B cell (primary cell): ENCODE results near the gene SRCAP. TPM values are rescaled to one million over a fixed set of nuclear protein-coding genes. Genes with fewer than 3 reads are reported as not detected.

ENCODE experiments used
- ATAC-seq: fragments of 200-7000 bp; cut with Tn5 transposase; one replicate; pipeline ENCODE4 v1.10.0; 2021; ENCODE audit warnings: low read depth, mild to moderate bottlenecking, moderate number of reproducible peaks, moderate library complexity
- CTCF ChIA-PET: fragments of 350-600 bp; sonication (Branson Sonifier 250); formaldehyde crosslinking; loops from one replicate; lab custom pipeline; 2021; ENCODE audit warnings: antibody characterized with exemption, inconsistent platforms; lab: Charles Lee
- POLR2A ChIA-PET: fragments of 350-600 bp; sonication (Branson Sonifier 250); formaldehyde crosslinking; loops from one replicate; lab custom pipeline; 2021; ENCODE audit warnings: antibody characterized with exemption; lab: Charles Lee
- DNase-seq: peaks from one replicate; pipeline ENCODE4 v3.0.0; 2013
- H2AFZ ChIP-seq: 2 replicates; pipeline ENCODE4 v1.6.1; 2012; ENCODE audit warnings: mild to moderate bottlenecking, low read depth, low read length; ENCODE audit not compliant: insufficient read depth, poor library complexity, severe bottlenecking
- H3K27ac ChIP-seq, 2 donors: 1 replicate in 1 of 2; 2 replicates in 1 of 2; pipeline ENCODE4 v1.5.1; 2012 to 2013; ENCODE audit warnings: low read length in 2 of 2, mild to moderate bottlenecking in 2 of 2, moderate library complexity in 1 of 2
- H3K27me3 ChIP-seq, 4 experiments: fragments of 200-600 bp in 1 of 4; sonication (generic) in 1 of 4; replicated peaks in 1 of 4; 1 replicate in 2 of 4; 2 replicates in 2 of 4; pipeline versions ENCODE4 v1.6.1 to v1.7.0; 2013 to 2016; ENCODE audit warnings: low read length in 3 of 4, mild to moderate bottlenecking in 2 of 4, mixed read lengths in 1 of 4, moderate library complexity in 1 of 4; ENCODE audit not compliant: insufficient read depth in 4 of 4, control insufficient read depth in 3 of 4; ENCODE audit errors: control extremely low read depth in 1 of 4
- H3K36me3 ChIP-seq, 2 experiments: replicated peaks in 1 of 2; 1 replicate in 1 of 2; 2 replicates in 1 of 2; pipeline versions ENCODE4 v1.6.1 to v1.7.1; 2013; ENCODE audit warnings: low read length in 1 of 2; ENCODE audit not compliant: insufficient read depth in 2 of 2, control insufficient read depth in 1 of 2; ENCODE audit errors: control extremely low read depth in 1 of 2, extremely low read depth in 1 of 2
- H3K4me1 ChIP-seq, 2 donors: fragments of 200-600 bp in 1 of 2; sonication (generic) in 1 of 2; 1 replicate in 1 of 2; 2 replicates in 1 of 2; pipeline versions ENCODE4 v1.5.1 to v1.6.1; 2013 to 2017; ENCODE audit warnings: low read length in 2 of 2; ENCODE audit not compliant: control insufficient read depth in 2 of 2, insufficient read depth in 2 of 2
- H3K4me2 ChIP-seq: replicated peaks from 2 replicates; pipeline ENCODE3; 2012; ENCODE audit warnings: mild to moderate bottlenecking, low read depth, low read length; ENCODE audit not compliant: poor library complexity, severe bottlenecking
- H3K4me3 ChIP-seq, 5 experiments: fragments of 200-600 bp in 1 of 5; sonication (generic) in 1 of 5; 1 replicate in 3 of 5; 2 replicates in 2 of 5; pipeline versions ENCODE4 v1.5.1 to v1.7.0; 2011 to 2016; ENCODE audit warnings: low read length in 4 of 5, mild to moderate bottlenecking in 4 of 5, low read depth in 2 of 5, control low read depth in 1 of 5, moderate library complexity in 1 of 5; ENCODE audit not compliant: insufficient read depth in 1 of 5; ENCODE audit errors: control extremely low read depth in 1 of 5, extremely low read depth in 1 of 5
- H3K79me2 ChIP-seq: fragments of 200-600 bp; sonication (generic); one replicate; pipeline ENCODE4 v1.6.0; 2016; ENCODE audit warnings: low read length; ENCODE audit not compliant: control insufficient read depth, insufficient read depth
- H3K9ac ChIP-seq: fragments of 200-600 bp; sonication (generic); 2 replicates; pipeline ENCODE4 v1.6.1; 2017; ENCODE audit warnings: mild to moderate bottlenecking, low read length, moderate library complexity
- H3K9me3 ChIP-seq, 3 donors: one replicate each; pipeline versions ENCODE4 v1.6.1 to v1.7.1; 2013; ENCODE audit warnings: low read length in 2 of 3; ENCODE audit not compliant: control insufficient read depth in 2 of 3, insufficient read depth in 1 of 3; ENCODE audit errors: control extremely low read depth in 1 of 3
- H4K20me1 ChIP-seq: 2 replicates; pipeline ENCODE4 v1.6.0; 2012; ENCODE audit warnings: mild to moderate bottlenecking, low read length; ENCODE audit not compliant: insufficient read depth, control insufficient read depth, poor library complexity, severe bottlenecking
- H3K27ac Mint-ChIP-seq: one replicate; pipeline ENCODE4 v1.8.0; 2021; ENCODE audit warnings: mixed read lengths
- H3K27me3 Mint-ChIP-seq: one replicate; pipeline ENCODE4 v1.8.0; 2021; ENCODE audit warnings: mixed read lengths
- H3K4me1 Mint-ChIP-seq: one replicate; pipeline ENCODE4 v1.8.0; 2021; ENCODE audit warnings: mixed read lengths
- H3K4me3 Mint-ChIP-seq: one replicate; pipeline ENCODE4 v1.8.0; 2021; ENCODE audit warnings: mixed read lengths
- H3K9me3 Mint-ChIP-seq: one replicate; pipeline ENCODE4 v1.8.0; 2022; ENCODE audit warnings: mixed read lengths; ENCODE audit not compliant: insufficient read depth
- EZH2 ChIP-seq: IDR thresholded peaks from 2 replicates; pipeline ENCODE4 v1.6.1; 2012; ENCODE audit warnings: borderline replicate concordance, low read depth, mild to moderate bottlenecking, moderate library complexity, low read length; ENCODE audit not compliant: insufficient read depth, poor library complexity, severe bottlenecking
- WGBS: methylation state at CpG from one replicate; pipeline ENCODE4 v1.1.5; 2013; ENCODE audit warnings: missing lambda C conversion rate; ENCODE audit not compliant: insufficient coverage; 5-methylcytosine and 5-hydroxymethylcytosine counted together
- intact Hi-C: fragments of 100-400 bp; cut with micrococcal nuclease; formaldehyde crosslinking; loops from one replicate; pipeline ENCODE4 v1.10.0; 2022
- polyA plus RNA-seq: library from polyadenylated mRNA; depleted of rRNA; stranded (reverse); fragments of >200 nt; gene quantifications from 2 replicates; pipeline ENCODE4 v1.2.3, GENCODE V29; 2012
- total RNA-seq, 2 donors: library from RNA; stranded (reverse); fragments of 120-200 nt in 1 of 2; gene quantifications; 1 replicate in 1 of 2; 2 replicates in 1 of 2; pipeline versions ENCODE4 v1.2.3 to v1.2.4, GENCODE V29; 2013 to 2022
- TF ChIP-seq, protein P1 (sequence below): fragments of 200-600 bp; IDR thresholded peaks from one replicate; pipeline ENCODE4 v1.8.0; 2022; ENCODE audit warnings: antibody characterized with exemption, mild to moderate bottlenecking

SRCAP gene
- total and polyA plus RNA-seq, 2 donors (not counting 1 experiment from before 2014, with no cell fraction given): 20.9 to 145 TPM

GRCh38 chr16:30651124-30652004, 47.6 kb upstream of the SRCAP start:
- no peaks in the 10 kb centered on the region for H3K9me3 Mint-ChIP-seq
- H3K9me3 ChIP-seq: peaks cover 0 to 8% (median 0%) of the 10 kb centered on the region in 3 donors
- H3K4me3 ChIP-seq: peak overlapping the region; percentile 62 to 100 (median 93)
- TF ChIP-seq, protein P1, sequence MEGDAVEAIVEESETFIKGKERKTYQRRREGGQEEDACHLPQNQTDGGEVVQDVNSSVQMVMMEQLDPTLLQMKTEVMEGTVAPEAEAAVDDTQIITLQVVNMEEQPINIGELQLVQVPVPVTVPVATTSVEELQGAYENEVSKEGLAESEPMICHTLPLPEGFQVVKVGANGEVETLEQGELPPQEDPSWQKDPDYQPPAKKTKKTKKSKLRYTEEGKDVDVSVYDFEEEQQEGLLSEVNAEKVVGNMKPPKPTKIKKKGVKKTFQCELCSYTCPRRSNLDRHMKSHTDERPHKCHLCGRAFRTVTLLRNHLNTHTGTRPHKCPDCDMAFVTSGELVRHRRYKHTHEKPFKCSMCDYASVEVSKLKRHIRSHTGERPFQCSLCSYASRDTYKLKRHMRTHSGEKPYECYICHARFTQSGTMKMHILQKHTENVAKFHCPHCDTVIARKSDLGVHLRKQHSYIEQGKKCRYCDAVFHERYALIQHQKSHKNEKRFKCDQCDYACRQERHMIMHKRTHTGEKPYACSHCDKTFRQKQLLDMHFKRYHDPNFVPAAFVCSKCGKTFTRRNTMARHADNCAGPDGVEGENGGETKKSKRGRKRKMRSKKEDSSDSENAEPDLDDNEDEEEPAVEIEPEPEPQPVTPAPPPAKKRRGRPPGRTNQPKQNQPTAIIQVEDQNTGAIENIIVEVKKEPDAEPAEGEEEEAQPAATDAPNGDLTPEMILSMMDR: peak; percentile 85
- no peak for TF ChIP-seq EZH2
- ChIA-PET CTCF (interaction anchor here (0.9 to 3.6 kb wide), 9 partner anchors 9 to 116 kb away, joined by 3 to 33 read pairs (median 6); partner anchors contain the start of genes FBRS, ZNF688 and ZNF747), POLR2A (interaction anchor here (0.9 to 2.8 kb wide), 11 partner anchors 8 to 234 kb away, joined by 3 to 37 read pairs (median 8); partner anchors contain the start of genes DCTPP1, FBRS, ZNF688 and ZNF747)
- peak overlapping the region; percentile 100 for H3K4me2 ChIP-seq
- under 1% methylated on average over 54 of the region's 71 CpGs for WGBS
- intact Hi-C loops: loop anchor here (1.0 kb wide), 4 partner anchors 8 to 79 kb away; no protein-coding TSS in a partner anchor
- H3K27ac ChIP-seq: peak overlapping the region; percentile 97 to 98
- peak overlapping the region; percentile 99 for H3K9ac ChIP-seq
- peaks cover 0 to 41% of the 10 kb centered on the region in 2 experiments for H3K36me3 ChIP-seq
- H2AFZ ChIP-seq: peak overlapping the region; percentile 99
- DNase-seq (peak; percentile 88), ATAC-seq (peak; percentile 60)
- no peaks in the 10 kb centered on the region for H3K27me3 ChIP-seq
- H3K27me3 Mint-ChIP-seq: no peaks in the 10 kb centered on the region
- no peaks in the 10 kb centered on the region for H4K20me1 ChIP-seq
- H3K79me2 ChIP-seq: no peaks in the 10 kb centered on the region
- H3K4me3 Mint-ChIP-seq: peak overlapping the region; percentile 91
- H3K4me1 Mint-ChIP-seq: peaks cover 20% of the 10 kb centered on the region
- peak overlapping the region; percentile 96 for H3K27ac Mint-ChIP-seq
- peaks cover 9 to 21% of the 10 kb centered on the region in 2 donors for H3K4me1 ChIP-seq

- ATAC-seq: no peak
- WGBS: 10% methylated on average over 2 of the region's 2 CpGs
- CTCF ChIA-PET: interaction anchor here (1.2 to 3.6 kb wide), 2 partner anchors 8 to 45 kb away, joined by 3 to 33 read pairs; partner anchors contain the start of gene FBRS
- no peak for TF ChIP-seq EZH2
- TF ChIP-seq, protein P1: no peak
- peaks cover 22% of the 10 kb centered on the region for H3K4me1 Mint-ChIP-seq
- H3K9me3 Mint-ChIP-seq: no peaks in the 10 kb centered on the region
- POLR2A ChIA-PET: interaction anchor here (2.8 kb wide), 1 partner anchor 45 kb away, joined by 8 read pairs; no protein-coding TSS in a partner anchor
- H3K27ac Mint-ChIP-seq: peak overlapping the region; percentile 86
- no peaks in the 10 kb centered on the region for H3K27me3 ChIP-seq
- H3K27ac ChIP-seq: peak overlapping the region; percentile 71 to 76
- peak overlapping the region in 4 of 5 experiments; percentile 62 to 100 (median 92) for H3K4me3 ChIP-seq
- no peaks in the 10 kb centered on the region for H3K27me3 Mint-ChIP-seq
- no peak for DNase-seq
- H2AFZ ChIP-seq: peak overlapping the region; percentile 99
- peaks cover 0 to 46% of the 10 kb centered on the region in 2 experiments for H3K36me3 ChIP-seq
- H3K9me3 ChIP-seq: peaks cover 0 to 8% (median 0%) of the 10 kb centered on the region in 3 donors
- peak overlapping the region; percentile 91 for H3K4me3 Mint-ChIP-seq
- H3K9ac ChIP-seq: peak overlapping the region; percentile 99
- no peaks in the 10 kb centered on the region for H4K20me1 ChIP-seq
- H3K79me2 ChIP-seq: no peaks in the 10 kb centered on the region
- H3K4me1 ChIP-seq: peaks cover 10 to 26% of the 10 kb centered on the region in 2 donors
- intact Hi-C loops: no loop called here
- H3K4me2 ChIP-seq: peak overlapping the region; percentile 100
Observed at GRCh38 chr16:30652005-30652296, 47.0 kb upstream of the SRCAP start.
